Measurements from ENCODE around the gene NR2C2. TPM values are rescaled to one million over a fixed set of nuclear protein-coding genes. Genes with fewer than 3 reads are reported as not detected.

The NR2C2 gene
- total and polyA plus RNA-seq, 10 of the 15 experiments (the other 5 are each of a cell fraction or from before 2014, with no cell fraction given) = 2.7 to 30.3 (median 18.3) TPM

- TF ChIP-seq NRF1 (conservative IDR thresholded peaks at IDR 0.05; ENCODE audit: low read depth, low read length) (no peak), ETV6 (conservative IDR thresholded peaks at IDR 0.05 in 1 of 2, IDR thresholded peaks at IDR 0.05 in 1 of 2; ENCODE audit: borderline replicate concordance in 1 of 2, low read depth in 1 of 2) (no peak), NFYA (IDR thresholded peaks at IDR 0.05; ENCODE audit: borderline replicate concordance, low read depth, low read length) (no peak), PML (IDR thresholded peaks at IDR 0.05; ENCODE audit: low read length) (peak; percentile 15; the same call in 1 of the 2 replicates), ZZZ3 (IDR thresholded peaks at IDR 0.05; ENCODE audit: control insufficient read depth, insufficient read length, low read depth) (no peak), MAX (IDR thresholded peaks at IDR 0.05; ENCODE audit: low read depth, low read length) (no peak), ZBED1 (IDR thresholded peaks at IDR 0.05; ENCODE audit: borderline replicate concordance) (no peak)
Observed at GRCh38 chr3:14948609-14949038, 1.2 kb downstream of the NR2C2 start (continued).

- no peak for ATAC-seq
- peaks cover 0 to 6% of the 10 kb centered on the region in 2 experiments for H3K36me3 ChIP-seq (ENCODE audit: control insufficient read depth in 2 of 2, insufficient read depth in 2 of 2, low read length in 1 of 2)
- peaks cover 3% of the 10 kb centered on the region for H3K4me1 ChIP-seq (ENCODE audit: control insufficient read depth, insufficient read depth, low read length)
- peaks cover 73% of the 10 kb centered on the region for H3K79me2 ChIP-seq (ENCODE audit: control insufficient read depth, insufficient read depth, low read length)
- intact Hi-C loops (cut with micrococcal nuclease; ENCODE audit: unreplicated experiment) (loop anchor here (2.0 to 5.0 kb wide), 3 partner anchors 40 to 118 kb away; partner anchors contain the start of gene MRPS25), in situ Hi-C loops (cut with MboI) (no loop called here)
- peak overlapping the region; percentile 60 for H3K4me2 ChIP-seq (ENCODE audit: control insufficient read depth, insufficient read depth)
- peak overlapping the region; percentile 82 for H3K9ac ChIP-seq (ENCODE audit: control insufficient read depth, insufficient read depth, low read length)
- H2AFZ ChIP-seq (ENCODE audit: control insufficient read depth, low read depth, low read length) = no peak overlapping the region
- DNase-seq (ENCODE audit: low read depth, low spot score) = no peak
- ChIA-PET RAD21 (ENCODE audit: unreplicated experiment) (interaction anchor here (1.2 to 1.6 kb wide), 2 partner anchors 28 to 116 kb away, joined by 3 read pairs; partner anchors contain the start of gene MRPS25), POLR2A (interaction anchor here (0.6 to 1.5 kb wide), 3 partner anchors 9 to 298 kb away, joined by 3 read pairs; partner anchors contain the start of gene CCDC174), CTCF (interaction anchor here (0.9 kb wide), 1 partner anchor 150 kb away, joined by 3 read pairs; the partner anchor contains the start of gene RBSN), SMC1A (ENCODE audit: uncharacterized antibody, unreplicated experiment) (interaction anchor here (0.6 to 1.7 kb wide), 5 partner anchors 8 to 168 kb away, joined by 3 to 12 read pairs (median 4); no protein-coding TSS in a partner anchor)
- 32% methylated on average over 5 of the region's 5 CpGs for WGBS (ENCODE audit: insufficient coverage, insufficient replicate concordance, low lambda C conversion rate, missing lambda C conversion rate)
- TF ChIP-seq SMAD1 (IDR thresholded peaks at IDR 0.05; ENCODE audit: low read depth, partially characterized antibody) (no peak), POU2F2 (IDR thresholded peaks at IDR 0.05; ENCODE audit: borderline replicate concordance, low read depth, low read length) (no peak)
- no peak for FAIRE-seq
- TSS peak; percentile 67 for BruUV-seq (replicated peaks)
- no peaks in the 10 kb centered on the region for H4K20me1 ChIP-seq (ENCODE audit: control insufficient read depth, insufficient read depth)
- no peaks in the 10 kb centered on the region for H3K9me3 ChIP-seq (replicated peaks; ENCODE audit: control insufficient read depth, insufficient read depth, low read length)
- peak overlapping the region; percentile 52 for H3K27ac ChIP-seq (ENCODE audit: control insufficient read depth, insufficient read depth)
- H3K4me3 ChIP-seq = peak overlapping the region; percentile 78
- no peaks in the 10 kb centered on the region for H3K27me3 ChIP-seq (replicated peaks in 1 of 2; ENCODE audit: control insufficient read depth in 2 of 2, insufficient read depth in 2 of 2, low read length in 1 of 2)
Observed at GRCh38 chr3:14949126-14949525, 1.7 kb downstream of the NR2C2 start.
